Esophagus squamous epithelium (tissue), 4 donors: Measurements from ENCODE around the gene NEB.
"Not testable (repeated sequence)": the region's sequence is repeated elsewhere in the genome, so short reads cannot be mapped to it uniquely, and the experiment has no call there.

Source experiments
- POLR2A ChIP-seq, 4 donors: fragments of 450-650 bp; IDR thresholded peaks; one replicate each; pipeline ENCODE4 v1.6.1; 2017; ENCODE audit warnings: antibody characterized with exemption in 4 of 4, mild to moderate bottlenecking in 4 of 4, moderate library complexity in 3 of 4
- TF ChIP-seq, protein P1 (sequence below), 6 experiments: fragments of 450-650 bp in 4 of 6; fragments of 200-600 bp in 2 of 6; sonication (generic) in 2 of 6; IDR thresholded peaks; one replicate each; pipeline ENCODE4 v1.5.1; 2016 to 2019; ENCODE audit warnings: antibody characterized with exemption in 6 of 6, mild to moderate bottlenecking in 4 of 6, moderate library complexity in 4 of 6

DNA sequence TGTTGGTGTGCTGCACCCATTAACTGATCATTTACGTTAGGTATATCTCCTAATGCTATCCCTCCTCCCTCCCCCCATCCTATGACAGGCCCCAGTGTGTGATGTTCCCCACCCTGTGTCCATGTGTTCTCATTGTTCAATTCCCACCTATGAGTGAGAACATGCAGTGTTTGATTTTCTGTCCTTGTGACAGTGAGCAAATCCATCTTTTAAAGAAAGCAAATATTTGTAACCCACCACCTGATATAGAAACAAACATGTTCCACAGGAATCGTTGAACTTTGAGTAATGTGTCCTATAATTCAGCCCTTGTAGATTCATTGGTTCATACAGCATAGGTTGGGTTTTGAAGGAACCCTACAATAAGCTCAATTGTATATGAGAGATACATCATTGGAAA is 92.4 kb downstream of the NEB start:
- TF ChIP-seq, protein P1, sequence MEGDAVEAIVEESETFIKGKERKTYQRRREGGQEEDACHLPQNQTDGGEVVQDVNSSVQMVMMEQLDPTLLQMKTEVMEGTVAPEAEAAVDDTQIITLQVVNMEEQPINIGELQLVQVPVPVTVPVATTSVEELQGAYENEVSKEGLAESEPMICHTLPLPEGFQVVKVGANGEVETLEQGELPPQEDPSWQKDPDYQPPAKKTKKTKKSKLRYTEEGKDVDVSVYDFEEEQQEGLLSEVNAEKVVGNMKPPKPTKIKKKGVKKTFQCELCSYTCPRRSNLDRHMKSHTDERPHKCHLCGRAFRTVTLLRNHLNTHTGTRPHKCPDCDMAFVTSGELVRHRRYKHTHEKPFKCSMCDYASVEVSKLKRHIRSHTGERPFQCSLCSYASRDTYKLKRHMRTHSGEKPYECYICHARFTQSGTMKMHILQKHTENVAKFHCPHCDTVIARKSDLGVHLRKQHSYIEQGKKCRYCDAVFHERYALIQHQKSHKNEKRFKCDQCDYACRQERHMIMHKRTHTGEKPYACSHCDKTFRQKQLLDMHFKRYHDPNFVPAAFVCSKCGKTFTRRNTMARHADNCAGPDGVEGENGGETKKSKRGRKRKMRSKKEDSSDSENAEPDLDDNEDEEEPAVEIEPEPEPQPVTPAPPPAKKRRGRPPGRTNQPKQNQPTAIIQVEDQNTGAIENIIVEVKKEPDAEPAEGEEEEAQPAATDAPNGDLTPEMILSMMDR (IDR thresholded peaks at IDR 0.05): not testable (repeated sequence)
- not testable (repeated sequence) for TF ChIP-seq POLR2A (IDR thresholded peaks at IDR 0.05)
